ENCODE results near the gene EYS.

DNA sequence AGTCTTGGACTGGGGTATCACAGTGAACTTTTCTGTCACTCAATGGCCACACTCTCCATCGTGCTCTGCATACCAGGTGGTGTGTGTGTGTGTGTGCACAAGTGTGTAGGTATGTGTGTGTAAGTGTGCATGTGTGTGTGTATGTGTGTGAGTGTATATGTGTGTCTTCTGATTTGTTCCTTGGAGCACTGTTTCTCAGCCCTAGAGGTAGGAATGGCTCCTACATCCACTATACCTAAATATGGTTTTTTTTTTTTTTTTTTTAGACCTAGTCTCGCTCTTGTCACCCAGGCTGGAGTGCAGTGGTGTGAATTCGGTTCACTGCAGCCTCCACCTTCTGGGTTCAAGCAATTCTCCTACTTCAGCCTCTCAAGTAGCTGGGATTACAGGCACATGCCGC is 1834.8 kb downstream of the EYS start:
- TF ChIP-seq GABPB1 (CRISPR knock-in tag; IDR thresholded peaks at IDR 0.05) (no peak), CBFB (CRISPR knock-in tag; IDR thresholded peaks at IDR 0.05) (no peak), ZNF3 (CRISPR knock-in tag; IDR thresholded peaks at IDR 0.05) (no peak), CREB1 (IDR thresholded peaks at IDR 0.05) (no peak), CREB1 (CRISPR knock-in tag; IDR thresholded peaks at IDR 0.05) (no peak), HDAC6 (IDR thresholded peaks at IDR 0.05; ENCODE audit: low read depth, low read length) (no peak), ETV6 (IDR thresholded peaks at IDR 0.05; ENCODE audit: borderline replicate concordance in 1 of 2, low read depth in 2 of 2, low read length in 1 of 2) (no peak), ETV6 (CRISPR knock-in tag; IDR thresholded peaks at IDR 0.05; ENCODE audit: borderline replicate concordance) (no peak)
- TF ChIP-seq, protein P1, sequence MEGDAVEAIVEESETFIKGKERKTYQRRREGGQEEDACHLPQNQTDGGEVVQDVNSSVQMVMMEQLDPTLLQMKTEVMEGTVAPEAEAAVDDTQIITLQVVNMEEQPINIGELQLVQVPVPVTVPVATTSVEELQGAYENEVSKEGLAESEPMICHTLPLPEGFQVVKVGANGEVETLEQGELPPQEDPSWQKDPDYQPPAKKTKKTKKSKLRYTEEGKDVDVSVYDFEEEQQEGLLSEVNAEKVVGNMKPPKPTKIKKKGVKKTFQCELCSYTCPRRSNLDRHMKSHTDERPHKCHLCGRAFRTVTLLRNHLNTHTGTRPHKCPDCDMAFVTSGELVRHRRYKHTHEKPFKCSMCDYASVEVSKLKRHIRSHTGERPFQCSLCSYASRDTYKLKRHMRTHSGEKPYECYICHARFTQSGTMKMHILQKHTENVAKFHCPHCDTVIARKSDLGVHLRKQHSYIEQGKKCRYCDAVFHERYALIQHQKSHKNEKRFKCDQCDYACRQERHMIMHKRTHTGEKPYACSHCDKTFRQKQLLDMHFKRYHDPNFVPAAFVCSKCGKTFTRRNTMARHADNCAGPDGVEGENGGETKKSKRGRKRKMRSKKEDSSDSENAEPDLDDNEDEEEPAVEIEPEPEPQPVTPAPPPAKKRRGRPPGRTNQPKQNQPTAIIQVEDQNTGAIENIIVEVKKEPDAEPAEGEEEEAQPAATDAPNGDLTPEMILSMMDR (IDR thresholded peaks at IDR 0.05 in 2 of 3, conservative IDR thresholded peaks at IDR 0.05 in 1 of 3; ENCODE audit: insufficient read depth in 2 of 3, low read depth in 1 of 3, low read length in 3 of 3) = no peak
